Activated T-cell treated with anti-CD3 and anti-CD28 coated beads, Interleukin-2, amount 50 U/mL, for 72 hours (primary cell): ENCODE data around the gene COLEC12. TPM values are rescaled to one million over a fixed set of nuclear protein-coding genes. Genes with fewer than 3 reads are reported as not detected.

Experiments used
- ATAC-seq, 2 donors: fragments of 150-1000 bp; cut with Tn5 transposase; replicated peaks in 1 of 2; 2 replicates each; pipeline ENCODE4 v1.10.0; 2021; ENCODE audit warnings: moderate library complexity in 2 of 2, mild to moderate bottlenecking in 1 of 2
- DNase-seq, 2 donors: peaks; one replicate each; pipeline ENCODE4 v3.0.0; 2021 to 2022; ENCODE audit warnings: mixed read lengths in 1 of 2
- H3K27ac Mint-ChIP-seq: one replicate; pipeline ENCODE4 v1.8.0; 2022; ENCODE audit warnings: mild to moderate bottlenecking, moderate library complexity, mixed read lengths
- H3K27me3 Mint-ChIP-seq: one replicate; pipeline ENCODE4 v1.8.0; 2022; ENCODE audit warnings: low read depth, mixed read lengths
- H3K36me3 Mint-ChIP-seq, 2 donors: one replicate each; pipeline ENCODE4 v1.8.0; 2022; ENCODE audit warnings: mixed read lengths in 2 of 2, mild to moderate bottlenecking in 1 of 2; ENCODE audit not compliant: insufficient read depth in 2 of 2
- H3K4me1 Mint-ChIP-seq: one replicate; pipeline ENCODE4 v1.8.0; 2022; ENCODE audit warnings: low read depth, mixed read lengths
- H3K4me3 Mint-ChIP-seq, 2 donors: one replicate each; pipeline ENCODE4 v1.8.0; 2022; ENCODE audit warnings: mild to moderate bottlenecking in 2 of 2, mixed read lengths in 2 of 2, moderate library complexity in 2 of 2
- H3K9me3 Mint-ChIP-seq, 2 donors: one replicate each; pipeline ENCODE4 v1.8.0; 2022; ENCODE audit warnings: mixed read lengths in 2 of 2
- total RNA-seq, 2 donors: library from RNA; stranded (reverse); gene quantifications; one replicate each; pipeline ENCODE4 v1.2.3, GENCODE V29; 2022

COLEC12 gene
- total RNA-seq, 2 donors from 2014 or later: 0.05 TPM; not detected in 1

DNA sequence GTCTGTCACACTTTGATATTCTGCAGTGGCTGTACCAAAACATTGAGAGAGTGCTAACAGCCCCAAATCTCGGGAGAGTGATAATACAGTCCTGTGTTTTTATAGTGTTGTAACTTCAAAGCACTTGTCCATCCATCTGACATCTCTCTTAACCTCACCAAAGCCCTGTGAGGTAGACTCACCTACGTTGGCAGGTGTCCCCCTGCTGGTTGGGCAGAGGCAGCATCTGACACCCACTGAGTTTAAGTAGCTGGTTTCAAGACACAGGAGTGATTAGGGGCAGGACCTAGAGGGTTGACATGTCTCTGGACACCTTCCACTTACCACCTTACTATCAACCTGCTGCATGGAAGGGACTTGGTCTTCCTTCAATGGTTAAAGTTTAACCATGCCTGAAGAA is 22.9 kb downstream of the COLEC12 start:
- peak in 1 of 2 donors; percentile 22 for DNase-seq
- ATAC-seq: peak; percentile 32 to 47
- peaks cover 5% of the 10 kb centered on the region for H3K4me1 Mint-ChIP-seq
- H3K27ac Mint-ChIP-seq: no peak overlapping the region
- H3K36me3 Mint-ChIP-seq: no peaks in the 10 kb centered on the region
- no peaks in the 10 kb centered on the region for H3K9me3 Mint-ChIP-seq
- H3K27me3 Mint-ChIP-seq: peaks cover 15% of the 10 kb centered on the region
- H3K4me3 Mint-ChIP-seq: no peak overlapping the region

DNA sequence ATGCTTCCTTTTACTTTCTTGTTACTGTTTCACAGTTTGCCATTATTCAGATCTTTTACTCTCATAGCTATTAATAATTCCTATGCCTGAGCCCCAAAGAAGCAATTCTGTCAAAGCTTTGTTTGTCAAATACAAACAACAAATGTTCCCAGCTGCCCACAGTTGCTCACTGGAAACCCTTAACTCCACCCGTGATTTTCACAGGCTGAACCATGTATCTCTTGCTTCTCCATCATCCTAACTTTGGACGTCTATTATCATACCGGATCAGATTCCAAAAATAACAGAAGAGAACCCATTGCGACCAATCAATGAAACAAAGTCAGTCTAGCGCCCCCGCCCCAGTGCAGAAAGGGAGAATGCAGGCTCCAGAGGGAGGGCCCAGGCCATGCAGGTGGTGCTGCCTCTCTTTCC is 24.2 kb downstream of the COLEC12 start:
- DNase-seq (no peak), ATAC-seq (no peak)
- no peak overlapping the region for H3K4me3 Mint-ChIP-seq
- H3K27ac Mint-ChIP-seq: no peak overlapping the region
- H3K9me3 Mint-ChIP-seq: no peaks in the 10 kb centered on the region
- peaks cover 5% of the 10 kb centered on the region for H3K4me1 Mint-ChIP-seq
- peaks cover 14% of the 10 kb centered on the region for H3K27me3 Mint-ChIP-seq
- H3K36me3 Mint-ChIP-seq: no peaks in the 10 kb centered on the region

DNA sequence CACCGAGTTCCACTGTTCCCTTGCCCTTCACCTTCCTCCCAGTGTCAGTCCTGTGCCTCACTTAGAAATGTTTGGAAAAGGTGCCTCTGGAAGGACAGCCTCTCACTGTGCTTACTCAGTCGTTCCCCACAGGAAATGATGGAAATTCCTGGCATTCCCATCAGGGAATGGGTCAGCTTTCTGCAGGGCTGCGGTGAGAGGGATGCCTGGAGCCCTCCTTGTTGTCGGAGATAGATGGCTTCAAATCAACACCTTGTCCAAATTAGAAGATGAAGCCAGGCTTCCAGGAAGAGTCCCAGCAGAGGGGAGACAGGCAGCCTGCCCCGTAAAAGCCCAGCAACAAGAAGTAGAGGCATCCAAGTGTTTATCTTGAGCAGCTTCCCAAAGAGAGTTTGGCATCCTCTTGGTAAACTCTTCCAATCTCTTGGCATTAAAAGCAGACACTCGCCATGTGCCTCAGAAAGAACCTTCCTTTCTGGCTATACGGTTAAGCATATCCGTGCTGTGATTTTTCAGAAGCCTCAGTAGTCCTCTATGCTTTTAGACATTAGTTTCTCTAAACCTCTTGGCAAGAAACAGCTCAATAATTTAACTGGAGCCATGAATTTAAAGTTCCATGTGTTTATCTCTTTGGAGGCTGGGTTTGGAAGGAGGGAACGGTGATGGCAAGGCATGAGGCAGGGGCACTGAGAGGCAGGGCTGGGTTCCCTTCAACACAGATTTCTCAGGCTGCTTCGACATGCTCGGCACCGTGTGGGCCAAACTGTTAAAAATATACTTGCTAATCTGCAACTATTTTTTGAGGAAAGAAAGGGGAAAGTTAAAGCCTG is 25.1 kb downstream of the COLEC12 start:
- DNase-seq (no peak), ATAC-seq (no peak)
- Mint-ChIP-seq H3K36me3 (no peaks in the 10 kb centered on the region), H3K27ac (no peak overlapping the region), H3K4me3 (no peak overlapping the region), H3K9me3 (no peaks in the 10 kb centered on the region), H3K27me3 (peaks cover 6% of the 10 kb centered on the region), H3K4me1 (peaks cover 5% of the 10 kb centered on the region)

DNA sequence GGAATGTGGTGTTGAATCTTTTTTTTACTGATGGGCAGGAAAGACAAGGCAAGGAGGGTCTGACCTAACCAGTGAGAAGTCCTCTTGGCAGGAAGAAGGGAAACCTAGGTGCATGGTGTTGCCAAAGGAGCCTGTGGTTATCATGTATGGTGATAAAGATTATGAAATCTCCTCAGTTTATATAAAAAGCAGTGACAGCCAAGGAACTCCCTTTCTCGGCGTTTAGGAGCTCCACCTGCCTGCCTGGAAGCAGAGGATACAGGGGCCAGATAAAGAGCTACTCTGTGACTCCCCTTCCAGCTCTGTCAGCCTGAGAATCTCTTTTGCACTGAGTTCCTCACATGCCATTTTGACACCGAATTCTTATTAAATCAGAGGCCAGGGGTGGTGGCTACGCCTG is 26.1 kb downstream of the COLEC12 start:
- Mint-ChIP-seq H3K4me3 (no peak overlapping the region), H3K27me3 (peaks cover 4% of the 10 kb centered on the region)

GRCh38 chr18:473802-474201 is 26.7 kb downstream of the COLEC12 start:
- Mint-ChIP-seq H3K9me3 (no peaks in the 10 kb centered on the region), H3K4me1 (peaks cover 5% of the 10 kb centered on the region), H3K27ac (no peak overlapping the region), H3K36me3 (no peaks in the 10 kb centered on the region), H3K27me3 (peaks cover 10% of the 10 kb centered on the region), H3K4me3 (no peak overlapping the region)
- DNase-seq (no peak), ATAC-seq (no peak)

More for the DNA sequence above, 26.1 kb downstream of the COLEC12 start:
- ATAC-seq: no peak
- no peak overlapping the region for H3K27ac Mint-ChIP-seq
- H3K4me1 Mint-ChIP-seq: peaks cover 5% of the 10 kb centered on the region
- H3K36me3 Mint-ChIP-seq: no peaks in the 10 kb centered on the region
- no peaks in the 10 kb centered on the region for H3K9me3 Mint-ChIP-seq
- no peak for DNase-seq

DNA sequence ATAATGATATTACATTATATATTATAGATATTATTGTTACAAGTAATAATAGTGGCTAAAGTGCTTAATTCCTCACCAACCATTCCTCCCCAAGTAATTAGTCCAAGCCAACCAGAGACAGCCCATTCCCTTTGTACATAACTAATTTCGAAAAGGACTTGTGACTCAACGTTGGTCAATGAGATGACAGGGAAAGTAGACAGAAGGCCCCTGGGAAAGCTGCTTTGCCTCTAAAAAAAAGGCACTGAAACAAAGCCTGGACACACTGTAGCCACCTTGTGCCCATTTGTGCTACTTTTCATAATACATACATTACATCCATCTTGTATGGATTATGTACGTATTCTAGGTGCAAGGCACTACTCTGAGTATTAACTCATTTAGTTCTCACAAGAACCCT is 28.8 kb downstream of the COLEC12 start:
- Mint-ChIP-seq H3K27ac (no peak overlapping the region), H3K36me3 (no peaks in the 10 kb centered on the region), H3K9me3 (no peaks in the 10 kb centered on the region), H3K4me3 (no peak overlapping the region), H3K4me1 (no peaks in the 10 kb centered on the region), H3K27me3 (peaks cover 26% of the 10 kb centered on the region)
- no peak for DNase-seq
- ATAC-seq: no peak

DNA sequence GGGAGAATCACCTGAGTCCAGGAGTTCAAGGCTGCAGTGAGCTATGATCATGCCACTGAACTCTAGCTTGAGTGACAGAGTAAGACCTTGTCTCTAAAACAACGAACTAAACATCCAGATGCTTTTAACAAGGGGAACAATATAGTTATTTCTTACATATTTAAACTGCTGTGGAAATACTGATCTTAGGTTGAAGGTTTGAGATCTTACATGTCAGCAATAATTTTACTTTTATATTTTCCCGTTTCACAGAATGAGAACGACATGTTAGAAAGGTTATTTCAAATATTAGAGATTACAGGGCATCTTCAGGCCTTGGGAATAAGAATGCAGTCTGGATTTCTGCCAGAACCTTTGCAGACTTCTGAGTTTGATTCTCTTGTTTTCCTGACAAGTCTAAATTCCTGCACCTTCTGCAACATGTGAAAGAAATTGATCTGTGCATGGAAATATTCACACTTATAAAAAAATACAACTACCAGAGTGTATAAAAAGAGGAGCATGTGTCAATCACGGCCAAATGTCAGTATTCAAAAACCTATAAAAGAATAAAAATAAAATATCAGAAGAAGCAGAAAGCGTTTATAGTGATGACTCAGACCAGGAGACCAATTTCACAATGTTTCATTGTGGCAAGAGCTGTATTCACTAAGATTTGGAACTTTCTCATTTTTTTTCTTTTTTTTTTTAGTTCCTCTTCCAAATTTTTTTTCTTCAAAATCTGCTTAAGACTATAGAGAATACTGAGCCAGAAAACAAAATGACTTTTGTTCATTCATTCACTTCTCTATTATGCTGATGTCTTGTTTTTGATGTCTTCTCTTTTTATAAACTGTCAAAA is 29.6 kb downstream of the COLEC12 start:
- H3K4me3 Mint-ChIP-seq: no peak overlapping the region
- H3K36me3 Mint-ChIP-seq: no peaks in the 10 kb centered on the region
- no peaks in the 10 kb centered on the region for H3K9me3 Mint-ChIP-seq
- no peak overlapping the region for H3K27ac Mint-ChIP-seq
- peaks cover 32% of the 10 kb centered on the region for H3K27me3 Mint-ChIP-seq
- no peaks in the 10 kb centered on the region for H3K4me1 Mint-ChIP-seq
- no peak for DNase-seq
- ATAC-seq: no peak

DNA sequence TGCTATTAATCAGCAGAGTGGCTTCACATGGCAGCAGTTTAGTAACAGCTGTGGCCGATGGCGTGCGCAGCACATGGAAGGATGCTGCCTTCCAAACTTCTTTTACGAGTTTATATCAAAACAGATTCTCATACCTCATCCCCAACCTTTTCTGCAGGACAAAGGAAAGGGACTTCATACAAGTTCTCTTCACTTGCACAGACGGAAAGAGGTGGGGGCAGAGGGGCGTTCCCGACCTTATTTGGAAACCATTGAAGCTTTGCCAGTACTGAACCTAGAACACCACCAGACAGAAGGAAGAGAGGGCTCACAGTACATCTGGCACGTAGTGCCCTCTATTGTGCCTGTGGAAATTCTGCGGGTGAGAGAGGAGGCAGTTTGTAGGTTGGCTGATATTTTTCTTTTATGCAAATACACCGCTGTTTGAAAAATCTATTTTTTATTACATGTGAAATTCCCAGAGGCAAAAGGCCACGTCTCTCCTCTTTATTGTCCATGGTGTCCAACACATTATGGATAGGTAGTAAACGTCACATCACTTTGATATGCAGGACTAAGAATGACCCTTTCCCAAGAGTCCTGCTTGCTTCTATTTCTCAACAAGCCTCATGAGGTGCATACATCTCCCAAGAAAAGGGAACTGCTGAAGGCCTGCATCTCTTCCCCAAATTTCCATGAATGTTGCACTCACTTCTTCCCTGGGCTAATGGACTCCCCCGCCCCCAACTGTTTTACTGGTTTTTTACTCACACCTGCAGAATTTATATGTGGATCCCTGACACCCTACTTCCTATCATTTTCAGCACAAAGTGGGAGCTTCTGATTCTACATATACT is 31.3 kb downstream of the COLEC12 start:
- peaks cover 38% of the 10 kb centered on the region for H3K27me3 Mint-ChIP-seq
- H3K4me3 Mint-ChIP-seq: no peak overlapping the region
- H3K4me1 Mint-ChIP-seq: peaks cover under 1% of the 10 kb centered on the region
- H3K36me3 Mint-ChIP-seq: no peaks in the 10 kb centered on the region
- H3K27ac Mint-ChIP-seq: no peak overlapping the region
- ATAC-seq: no peak
- DNase-seq: no peak
- H3K9me3 Mint-ChIP-seq: no peaks in the 10 kb centered on the region

GRCh38 chr18:463827-464541 is 36.5 kb downstream of the COLEC12 start:
- H3K27me3 Mint-ChIP-seq: peaks cover 41% of the 10 kb centered on the region
- peaks cover 3% of the 10 kb centered on the region in 2 donors for H3K9me3 Mint-ChIP-seq
- ATAC-seq: no peak
- H3K4me1 Mint-ChIP-seq: peaks cover 5% of the 10 kb centered on the region
- peaks cover 0 to 3% of the 10 kb centered on the region in 2 donors for H3K36me3 Mint-ChIP-seq
- H3K27ac Mint-ChIP-seq: no peak overlapping the region
- DNase-seq: no peak
- no peak overlapping the region for H3K4me3 Mint-ChIP-seq

DNA sequence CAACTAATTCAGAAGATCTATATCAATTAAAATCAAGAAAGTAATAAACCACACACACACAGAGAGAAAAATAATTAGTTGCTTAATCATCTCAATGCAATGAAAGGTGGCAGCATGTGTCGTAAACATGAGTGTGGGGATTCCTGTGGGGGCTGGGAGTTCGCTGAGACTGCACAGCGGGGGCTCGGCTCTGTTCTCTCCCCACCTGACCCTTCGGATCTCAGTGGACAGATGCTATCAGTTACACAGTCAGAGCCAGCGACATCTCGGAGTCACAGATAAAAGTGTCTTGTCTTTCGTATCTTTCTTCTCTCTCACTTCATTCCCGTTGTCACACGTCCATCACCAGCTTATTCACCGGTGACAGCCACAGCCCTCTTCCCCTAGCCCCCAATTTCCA is 37.1 kb downstream of the COLEC12 start:
- peaks cover 0 to 3% of the 10 kb centered on the region in 2 donors for H3K36me3 Mint-ChIP-seq
- DNase-seq (no peak), ATAC-seq (no peak)
- H3K4me1 Mint-ChIP-seq: peaks cover 5% of the 10 kb centered on the region
- no peak overlapping the region for H3K27ac Mint-ChIP-seq
- H3K27me3 Mint-ChIP-seq: peaks cover 35% of the 10 kb centered on the region
- H3K9me3 Mint-ChIP-seq: peaks cover 3% of the 10 kb centered on the region in 2 donors
- no peak overlapping the region for H3K4me3 Mint-ChIP-seq

DNA sequence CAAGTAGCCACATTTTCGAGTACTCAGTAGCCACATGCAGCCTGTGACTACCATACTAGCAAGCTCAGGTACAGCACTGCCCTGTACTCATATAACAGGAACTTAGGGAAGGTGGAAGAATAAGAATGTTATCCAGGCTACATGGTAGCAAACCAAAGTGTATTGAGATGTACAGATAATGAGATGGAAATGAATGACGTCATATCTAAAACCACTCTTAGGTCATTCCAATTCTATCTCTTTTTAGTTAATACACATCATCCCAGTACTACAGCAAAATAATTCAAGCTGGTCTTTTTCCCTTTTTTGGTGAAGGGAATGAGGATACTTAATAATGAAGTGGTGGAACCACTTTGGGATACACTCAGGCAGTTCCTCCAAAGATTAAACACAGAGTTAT is 38.7 kb downstream of the COLEC12 start:
- Mint-ChIP-seq H3K9me3 (peaks cover 3% of the 10 kb centered on the region in 2 donors), H3K36me3 (peaks cover 0 to 3% of the 10 kb centered on the region in 2 donors), H3K27ac (no peak overlapping the region), H3K27me3 (peaks cover 24% of the 10 kb centered on the region), H3K4me3 (no peak overlapping the region), H3K4me1 (peaks cover 5% of the 10 kb centered on the region)
- DNase-seq: no peak
- no peak for ATAC-seq

DNA sequence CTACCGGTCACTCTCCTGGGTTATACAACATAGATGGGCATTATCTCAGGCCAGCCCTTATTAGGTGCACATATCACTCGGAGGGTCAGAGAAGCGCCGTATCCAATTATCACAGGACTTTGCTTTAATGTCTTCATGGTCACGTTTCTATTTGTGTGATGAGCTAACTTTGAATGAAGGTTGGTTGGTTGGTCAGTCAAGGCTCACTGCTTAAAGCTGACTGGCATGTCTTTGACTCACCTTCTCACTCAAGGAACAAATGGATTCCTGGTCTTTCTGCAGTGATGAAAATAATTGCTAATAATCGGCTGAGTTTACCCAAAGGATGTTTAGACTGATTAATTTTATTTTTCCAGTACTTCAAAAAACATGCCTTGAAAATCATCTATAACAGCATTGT is 39.7 kb downstream of the COLEC12 start:
- peaks cover 17% of the 10 kb centered on the region for H3K27me3 Mint-ChIP-seq
- peaks cover 0 to 3% of the 10 kb centered on the region in 2 donors for H3K36me3 Mint-ChIP-seq
- no peak for DNase-seq
- H3K4me3 Mint-ChIP-seq: no peak overlapping the region
- H3K4me1 Mint-ChIP-seq: peaks cover 5% of the 10 kb centered on the region
- H3K9me3 Mint-ChIP-seq: peaks cover 3% of the 10 kb centered on the region in 2 donors
- no peak for ATAC-seq
- no peak overlapping the region for H3K27ac Mint-ChIP-seq
